SIG-M5 treated with dmso at 0.1 percent for 504 hours (cell line): Measurements from ENCODE around the gene NR2F1.

ENCODE experiments used
- DNase-seq: peaks from one replicate; lab custom pipeline; 2025; ENCODE audit not compliant: unreplicated experiment; lab: John Stamatoyannopoulos, UW

NR2F1 gene

GRCh38 chr5:93577854-93578812 is 4.9 kb upstream of the NR2F1 start:
- DNase-seq = no peak

GRCh38 chr5:93578813-93579691 is 4.0 kb upstream of the NR2F1 start:
- DNase-seq = no peak

- no peak for DNase-seq
Observed at GRCh38 chr5:93579692-93580062, 3.3 kb upstream of the NR2F1 start.

GRCh38 chr5:93580063-93580926 is 2.7 kb upstream of the NR2F1 start:
- no peak for DNase-seq

- no peak for DNase-seq
Observed at GRCh38 chr5:93580927-93581445, 2.0 kb upstream of the NR2F1 start, which contains the start of gene NR2F1-AS1. Gene NR2F1-AS1 (minus strand): TSS chr5:93581219.

- DNase-seq = no peak
Observed at GRCh38 chr5:93582167-93582462, 907 bp upstream of the NR2F1 start.

- DNase-seq = peak; percentile 17
Observed at GRCh38 chr5:93583439-93583767, 381 bp downstream of the NR2F1 start.

- peak; percentile 43 for DNase-seq
Observed at GRCh38 chr5:93583768-93584595, 960 bp downstream of the NR2F1 start.

- peak; percentile 43 for DNase-seq
Observed at GRCh38 chr5:93584596-93585040, 1.6 kb downstream of the NR2F1 start.

GRCh38 chr5:93585041-93585766 is 2.2 kb downstream of the NR2F1 start:
- DNase-seq = peak; percentile 20

GRCh38 chr5:93585767-93586385 is 2.9 kb downstream of the NR2F1 start:
- no peak for DNase-seq

GRCh38 chr5:93586736-93587596 is 3.9 kb downstream of the NR2F1 start:
- no peak for DNase-seq

- DNase-seq = no peak
Observed at GRCh38 chr5:93587597-93588351, 4.8 kb downstream of the NR2F1 start.

GRCh38 chr5:93588352-93589151 is 5.5 kb downstream of the NR2F1 start:
- DNase-seq = no peak

- no peak for DNase-seq
Observed at GRCh38 chr5:93589152-93589828, 6.3 kb downstream of the NR2F1 start.

GRCh38 chr5:93589829-93590215 is 6.8 kb downstream of the NR2F1 start:
- no peak for DNase-seq
